Stimulated activated CD8-positive, alpha-beta memory T cell treated with anti-CD3 and anti-CD28 coated beads, Interleukin-7, amount 100 ng/mL, for 1 hour (primary cell): ENCODE data around the gene VIPR2.
"Not testable (repeated sequence)": the region's sequence is repeated elsewhere in the genome, so short reads cannot be mapped to it uniquely, and the experiment has no call there.

Experiments used
- DNase-seq, 2 donors: peaks; one replicate each; pipeline ENCODE4 v3.0.0-alpha.2; 2020; ENCODE audit warnings: low read depth in 2 of 2

The VIPR2 gene

GRCh38 chr7:159010411-159010810, 134.3 kb downstream of the VIPR2 start:
- no peak for DNase-seq

GRCh38 chr7:159009951-159010350, 134.7 kb downstream of the VIPR2 start:
- DNase-seq = no peak

- DNase-seq = no peak
Measured at GRCh38 chr7:159008417-159008816, 136.2 kb downstream of the VIPR2 start.

- DNase-seq = no peak
Measured at GRCh38 chr7:159007996-159008389, 136.7 kb downstream of the VIPR2 start.

GRCh38 chr7:159007364-159007995, 137.2 kb downstream of the VIPR2 start:
- DNase-seq = no peak

- no peak for DNase-seq
Measured at GRCh38 chr7:159006610-159007130, 138.0 kb downstream of the VIPR2 start.

- not testable (repeated sequence) for DNase-seq
Measured at GRCh38 chr7:159006022-159006609, 138.6 kb downstream of the VIPR2 start.

- DNase-seq = no peak
Measured at GRCh38 chr7:159005618-159006017, 139.0 kb downstream of the VIPR2 start.

GRCh38 chr7:159004411-159004810, 140.3 kb downstream of the VIPR2 start:
- DNase-seq = no peak

- no peak for DNase-seq
Measured at GRCh38 chr7:159001811-159002210, 142.9 kb downstream of the VIPR2 start.

- no peak for DNase-seq
Measured at GRCh38 chr7:159000859-159001435, 143.7 kb downstream of the VIPR2 start.

GRCh38 chr7:159000070-159000469, 144.6 kb downstream of the VIPR2 start:
- no peak for DNase-seq

- DNase-seq = no peak
Measured at GRCh38 chr7:158999496-158999895, 145.2 kb downstream of the VIPR2 start.

- DNase-seq = not testable (repeated sequence)
Measured at GRCh38 chr7:158998261-158998660, 146.4 kb downstream of the VIPR2 start.

- DNase-seq = no peak
Measured at GRCh38 chr7:158997471-158997870, 147.2 kb downstream of the VIPR2 start.

- no peak for DNase-seq
Measured at GRCh38 chr7:158997110-158997453, 147.6 kb downstream of the VIPR2 start.

GRCh38 chr7:158996214-158997109, 148.2 kb downstream of the VIPR2 start:
- DNase-seq = no peak

- DNase-seq = no peak
Measured at GRCh38 chr7:158995514-158995913, 149.2 kb downstream of the VIPR2 start.

- no peak for DNase-seq
Measured at GRCh38 chr7:158994687-158995086, 150.0 kb downstream of the VIPR2 start.

GRCh38 chr7:158993591-158993990, 151.1 kb downstream of the VIPR2 start:
- no peak for DNase-seq

GRCh38 chr7:158992759-158993158, 151.9 kb downstream of the VIPR2 start:
- no peak for DNase-seq
